ENCODE measurements around the gene FIBP. TPM values are rescaled to one million over a fixed set of nuclear protein-coding genes. Genes with fewer than 3 reads are reported as not detected.

The FIBP gene
- total RNA-seq, 4 donors from 2014 or later = 69.4 to 103 (median 86.2) TPM

DNA sequence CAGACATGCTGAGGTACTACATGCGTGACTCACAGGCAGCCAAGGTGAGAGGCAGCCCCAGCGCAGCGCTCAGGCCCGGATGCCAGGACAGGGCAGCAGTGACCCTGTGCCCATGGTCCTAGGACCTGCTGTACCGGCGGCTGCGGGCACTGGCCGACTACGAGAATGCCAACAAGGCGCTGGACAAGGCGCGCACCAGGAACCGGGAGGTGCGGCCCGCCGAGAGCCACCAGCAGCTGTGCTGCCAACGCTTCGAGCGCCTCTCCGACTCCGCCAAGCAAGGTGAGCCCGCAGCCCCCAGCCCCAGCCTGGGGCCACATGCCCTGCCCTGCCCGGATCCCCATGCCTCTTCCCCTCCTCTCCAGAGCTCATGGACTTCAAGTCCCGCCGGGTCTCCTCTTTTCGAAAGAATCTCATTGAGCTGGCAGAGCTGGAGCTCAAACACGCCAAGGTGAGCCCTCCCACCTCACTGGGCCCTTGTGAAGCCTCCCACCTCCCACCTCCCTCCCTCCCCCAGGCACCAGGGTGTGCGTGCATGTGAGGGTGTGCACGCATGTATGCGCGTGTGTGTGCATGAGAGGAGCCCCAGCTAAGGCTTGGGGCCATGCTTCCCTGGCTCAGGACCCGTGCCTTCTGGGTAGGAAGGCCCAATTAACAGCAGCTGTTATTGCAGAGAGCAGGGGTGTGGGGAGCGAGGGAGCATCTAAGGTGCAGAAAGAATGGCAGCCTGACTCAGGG lies 35.6 kb downstream of the FIBP start:
- 62 to 73% methylated on average over 14 to 33 of the region's 33 CpGs for WGBS, 2 donors
- TF ChIP-seq POLR2A (IDR thresholded peaks at IDR 0.05) = no peak
- TF ChIP-seq, protein P1, sequence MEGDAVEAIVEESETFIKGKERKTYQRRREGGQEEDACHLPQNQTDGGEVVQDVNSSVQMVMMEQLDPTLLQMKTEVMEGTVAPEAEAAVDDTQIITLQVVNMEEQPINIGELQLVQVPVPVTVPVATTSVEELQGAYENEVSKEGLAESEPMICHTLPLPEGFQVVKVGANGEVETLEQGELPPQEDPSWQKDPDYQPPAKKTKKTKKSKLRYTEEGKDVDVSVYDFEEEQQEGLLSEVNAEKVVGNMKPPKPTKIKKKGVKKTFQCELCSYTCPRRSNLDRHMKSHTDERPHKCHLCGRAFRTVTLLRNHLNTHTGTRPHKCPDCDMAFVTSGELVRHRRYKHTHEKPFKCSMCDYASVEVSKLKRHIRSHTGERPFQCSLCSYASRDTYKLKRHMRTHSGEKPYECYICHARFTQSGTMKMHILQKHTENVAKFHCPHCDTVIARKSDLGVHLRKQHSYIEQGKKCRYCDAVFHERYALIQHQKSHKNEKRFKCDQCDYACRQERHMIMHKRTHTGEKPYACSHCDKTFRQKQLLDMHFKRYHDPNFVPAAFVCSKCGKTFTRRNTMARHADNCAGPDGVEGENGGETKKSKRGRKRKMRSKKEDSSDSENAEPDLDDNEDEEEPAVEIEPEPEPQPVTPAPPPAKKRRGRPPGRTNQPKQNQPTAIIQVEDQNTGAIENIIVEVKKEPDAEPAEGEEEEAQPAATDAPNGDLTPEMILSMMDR (IDR thresholded peaks at IDR 0.05) = no peak
- intact Hi-C loops (cut with DNase I; ENCODE audit: low total_unique reads) = no loop called here
- no peak overlapping the region for H3K4me3 ChIP-seq (ENCODE audit: low read depth, poor library complexity, severe bottlenecking)
- no peak for DNase-seq (ENCODE audit: low spot score in 2 of 2)

DNA sequence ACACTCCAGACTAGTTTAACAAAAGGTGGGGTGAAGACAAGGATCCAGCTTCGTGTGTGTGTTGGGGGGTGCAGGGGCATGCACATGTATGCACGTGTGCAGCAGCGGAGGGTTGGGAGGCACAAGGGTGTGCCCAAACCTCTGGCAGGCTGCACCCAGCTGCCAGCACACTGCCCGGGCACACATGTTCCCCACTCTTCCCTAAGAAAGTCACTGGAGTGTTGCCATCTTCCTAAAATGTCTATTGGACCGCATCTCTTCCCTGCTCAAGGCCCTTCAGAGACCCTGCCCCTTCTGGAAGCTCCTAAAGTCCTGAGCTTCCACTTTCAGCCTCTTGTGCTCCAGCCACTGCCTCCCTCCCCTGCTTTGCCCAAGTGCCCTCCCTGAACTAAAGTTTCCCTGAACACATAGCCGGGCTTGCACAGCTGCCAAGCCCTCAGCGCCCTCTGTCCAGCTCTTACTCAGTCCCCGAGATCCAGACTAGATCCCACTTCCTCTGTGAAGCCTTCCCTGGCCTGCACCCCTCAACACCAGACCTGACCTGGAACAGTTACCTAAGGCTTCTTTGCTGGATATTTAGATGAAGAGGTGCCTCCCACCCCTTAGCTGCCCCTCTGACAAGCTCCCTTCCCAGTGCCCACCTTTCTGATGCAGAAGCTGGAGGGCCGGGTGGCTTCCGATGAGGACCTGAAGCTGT lies 36.3 kb downstream of the FIBP start:
- DNase-seq (ENCODE audit: low spot score in 2 of 2) = no peak
- 54 to 73% methylated on average over 10 of the region's 10 CpGs for whole genome bisulfite sequencing, 2 donors
- TF ChIP-seq, protein P1 (IDR thresholded peaks at IDR 0.05) = no peak
- TF ChIP-seq POLR2A (IDR thresholded peaks at IDR 0.05) = no peak
- H3K4me3 ChIP-seq (ENCODE audit: low read depth, poor library complexity, severe bottlenecking) = no peak overlapping the region
- intact Hi-C loops (cut with DNase I; ENCODE audit: low total_unique reads) = no loop called here

DNA sequence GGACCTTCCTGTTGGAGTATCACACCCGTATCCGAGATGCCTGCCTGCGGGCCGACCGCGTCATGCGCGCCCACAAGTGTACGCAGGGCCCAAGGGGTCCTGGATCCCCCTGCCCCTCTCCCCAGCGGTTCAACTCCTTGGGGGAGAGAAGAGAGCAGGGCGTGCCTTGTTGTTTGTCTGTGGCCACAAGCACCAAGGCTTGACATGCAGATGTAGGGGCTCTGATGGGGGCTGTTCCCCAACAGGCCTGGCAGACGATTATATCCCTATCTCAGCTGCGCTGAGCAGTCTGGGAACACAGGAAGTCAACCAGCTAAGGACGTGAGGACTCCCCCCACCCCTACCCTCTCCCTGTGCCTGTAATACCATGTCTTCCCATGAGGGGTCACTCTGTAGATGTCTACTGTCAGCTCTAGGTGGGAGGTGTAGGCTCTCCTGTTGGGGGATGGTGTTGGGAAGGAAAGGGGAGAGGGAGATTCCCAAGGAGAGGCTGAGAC lies 37.1 kb downstream of the FIBP start:
- intact Hi-C loops (cut with DNase I; ENCODE audit: low total_unique reads) = no loop called here
- H3K4me3 ChIP-seq (ENCODE audit: low read depth, poor library complexity, severe bottlenecking) = no peak overlapping the region
- 89 to 92% methylated on average over 14 of the region's 14 CpGs for WGBS, 2 donors
- no peak for TF ChIP-seq POLR2A (IDR thresholded peaks at IDR 0.05)
- TF ChIP-seq, protein P1 (IDR thresholded peaks at IDR 0.05) = no peak
- no peak for DNase-seq (ENCODE audit: low spot score in 2 of 2)

DNA sequence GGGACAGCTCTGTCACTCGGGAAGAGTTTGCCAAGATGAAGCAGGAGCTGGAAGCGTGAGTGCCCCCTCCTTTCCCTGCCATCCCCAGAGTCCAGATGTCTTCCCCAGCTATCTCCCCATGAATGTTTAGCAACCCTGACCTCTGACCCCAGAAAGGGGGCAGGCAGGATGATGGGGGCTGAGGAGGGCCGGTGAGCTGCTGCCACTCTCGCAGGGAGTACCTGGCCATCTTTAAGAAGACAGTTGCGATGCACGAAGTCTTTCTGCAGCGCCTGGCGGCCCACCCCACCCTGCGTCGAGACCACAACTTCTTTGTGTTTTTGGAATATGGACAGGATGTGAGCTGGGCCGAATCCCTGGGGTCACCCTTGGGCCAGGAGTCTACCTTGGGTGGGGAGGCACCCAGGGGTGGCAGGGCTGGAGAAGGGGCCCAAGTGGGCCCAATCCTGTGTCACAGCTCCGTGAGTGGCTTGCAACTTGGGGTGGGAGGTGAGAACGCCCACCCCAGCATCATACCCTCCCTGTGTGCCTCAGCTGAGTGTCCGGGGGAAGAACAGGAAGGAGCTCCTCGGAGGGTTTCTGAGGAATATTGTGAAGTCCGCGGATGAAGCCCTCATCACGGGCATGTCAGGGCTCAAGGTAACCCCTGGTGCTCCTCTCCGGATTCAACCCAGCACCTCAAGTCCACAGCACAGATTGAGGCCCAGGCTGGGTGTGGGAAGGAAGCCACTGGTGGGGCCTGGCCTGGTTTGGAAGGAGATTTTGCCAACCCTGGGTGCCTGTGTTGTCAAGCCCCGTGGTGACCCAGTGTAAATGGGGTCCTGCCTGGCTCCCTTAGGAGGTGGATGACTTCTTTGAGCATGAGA lies 37.8 kb downstream of the FIBP start:
- TF ChIP-seq, protein P1 (IDR thresholded peaks at IDR 0.05) = no peak
- no peak for TF ChIP-seq POLR2A (IDR thresholded peaks at IDR 0.05)
- intact Hi-C loops (cut with DNase I; ENCODE audit: low total_unique reads) = no loop called here
- 77 to 79% methylated on average over 15 to 18 of the region's 20 CpGs for WGBS, 2 donors
- H3K4me3 ChIP-seq (ENCODE audit: low read depth, poor library complexity, severe bottlenecking) = no peak overlapping the region
- DNase-seq (ENCODE audit: low spot score in 2 of 2) = no peak

DNA sequence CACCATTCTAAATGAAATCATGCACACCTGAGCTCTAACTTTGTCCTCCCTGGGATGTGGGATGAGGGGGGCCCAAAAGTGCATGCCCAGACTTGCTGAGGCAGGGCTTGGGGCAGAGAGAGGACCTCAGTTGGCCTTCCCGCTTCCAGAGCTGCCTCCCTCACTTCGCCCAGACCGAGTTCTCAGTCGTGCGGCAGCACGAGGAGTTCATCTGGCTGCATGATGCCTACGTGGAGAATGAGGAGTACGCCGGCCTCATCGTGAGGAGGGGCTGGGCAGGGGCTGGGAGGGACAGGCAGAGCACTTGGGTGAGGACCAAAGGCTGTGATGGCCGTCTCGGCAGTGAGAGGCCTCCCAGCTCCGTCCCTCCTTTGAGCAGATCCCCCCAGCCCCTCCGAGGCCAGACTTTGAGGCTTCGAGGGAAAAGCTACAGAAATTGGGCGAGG lies 38.5 kb downstream of the FIBP start:
- intact Hi-C loops (cut with DNase I; ENCODE audit: low total_unique reads) = no loop called here
- WGBS, 2 donors = 56 to 69% methylated on average over 10 to 12 of the region's 16 CpGs
- H3K4me3 ChIP-seq (ENCODE audit: low read depth, poor library complexity, severe bottlenecking) = no peak overlapping the region
- DNase-seq (ENCODE audit: low spot score in 2 of 2) = no peak
- TF ChIP-seq POLR2A (IDR thresholded peaks at IDR 0.05) = no peak
- TF ChIP-seq, protein P1 (IDR thresholded peaks at IDR 0.05) = no peak

Measured in lower leg skin (tissue), 4 donors.